HEK293 (cell line): ENCODE measurements around the gene ARHGAP6.
A peak's percentile ranks its signal among the peaks of the same experiment; 100 is the strongest.

ENCODE experiments used
- CTCF ChIA-PET: fragments of 350-600 bp; formaldehyde crosslinking; extraction: SDS; loops from one replicate; lab custom pipeline; 2021; ENCODE audit warnings: antibody characterized with exemption; lab: Yijun Ruan, JAX
- POLR2A ChIA-PET: fragments of 300-600 bp; formaldehyde crosslinking; extraction: SDS; loops from one replicate; lab custom pipeline; 2020; ENCODE audit warnings: antibody characterized with exemption, inconsistent platforms; lab: Yijun Ruan, JAX
- H3K27ac ChIP-seq: fragments of 200-500 bp; sonication (Bioruptor generic); 2 replicates; pipeline ENCODE4 v1.5.1; 2014; ENCODE audit warnings: low read depth, low read length, control low read depth, inconsistent platforms; ENCODE audit errors: extremely low read depth
- H3K36me3 ChIP-seq, 2 experiments: fragments of 200-500 bp in 1 of 2; sonication (Bioruptor generic) in 1 of 2; 1 replicate in 1 of 2; 2 replicates in 1 of 2; pipeline ENCODE4 v1.5.1; 2014 to 2017; ENCODE audit warnings: inconsistent platforms in 2 of 2, low read length in 2 of 2; ENCODE audit not compliant: control insufficient read depth in 2 of 2, insufficient read depth in 1 of 2
- H3K4me1 ChIP-seq: fragments of 200-500 bp; sonication (Bioruptor generic); 2 replicates; pipeline ENCODE4 v1.5.1; 2014; ENCODE audit warnings: mild to moderate bottlenecking, low read length, inconsistent platforms; ENCODE audit not compliant: control insufficient read depth, insufficient read depth
- H3K4me3 ChIP-seq: 2 replicates; pipeline ENCODE4 v1.5.1; 2011; ENCODE audit warnings: low read depth, mild to moderate bottlenecking, control low read depth, low read length, moderate library complexity
- H3K9me3 ChIP-seq: fragments of 200-500 bp; sonication (Bioruptor generic); 2 replicates; pipeline ENCODE4 v1.5.1; 2014; ENCODE audit warnings: low read depth, low read length, inconsistent platforms; ENCODE audit not compliant: control insufficient read depth, insufficient read depth
- HOXC10 ChIP-seq: sonication (generic); formaldehyde crosslinking; IDR thresholded peaks from 2 replicates; pipeline ENCODE4 v1.8.1; 2023; ENCODE audit warnings: mild to moderate bottlenecking, missing genetic modification reagents
- KLF1 ChIP-seq: fragments of 450-650 bp; formaldehyde crosslinking; IDR thresholded peaks from 2 replicates; pipeline ENCODE4 v1.5.1; 2016; ENCODE audit warnings: missing biosample characterization, missing genetic modification characterization
- SP7 ChIP-seq: fragments of 450-650 bp; formaldehyde crosslinking; IDR thresholded peaks from 2 replicates; pipeline ENCODE4 v1.5.1; 2016; ENCODE audit warnings: missing biosample characterization, missing genetic modification characterization
- ZBTB21 ChIP-seq: fragments of 450-650 bp; formaldehyde crosslinking; IDR thresholded peaks from 2 replicates; pipeline ENCODE4 v1.5.1; 2017; ENCODE audit warnings: missing biosample characterization, missing genetic modification characterization
- ZBTB8A ChIP-seq: fragments of 450-650 bp; formaldehyde crosslinking; IDR thresholded peaks from 2 replicates; pipeline ENCODE4 v1.5.1; 2016; ENCODE audit warnings: missing biosample characterization, missing genetic modification characterization
- ZNF10 ChIP-seq: fragments of 450-650 bp; formaldehyde crosslinking; IDR thresholded peaks from 2 replicates; pipeline ENCODE4 v1.5.1; 2017; ENCODE audit warnings: missing biosample characterization, missing genetic modification characterization
- ZNF112 ChIP-seq: fragments of 450-650 bp; formaldehyde crosslinking; IDR thresholded peaks from 2 replicates; pipeline ENCODE4 v1.5.0; 2017; ENCODE audit warnings: missing biosample characterization, missing genetic modification characterization
- ZNF157 ChIP-seq: fragments of 450-650 bp; formaldehyde crosslinking; IDR thresholded peaks from 2 replicates; pipeline ENCODE4 v1.5.1; 2016; ENCODE audit warnings: missing biosample characterization, missing genetic modification characterization
- ZNF350 ChIP-seq: fragments of 450-650 bp; formaldehyde crosslinking; IDR thresholded peaks from 2 replicates; pipeline ENCODE4 v1.5.0; 2017; ENCODE audit warnings: missing biosample characterization, mild to moderate bottlenecking, missing genetic modification characterization
- ZNF501 ChIP-seq: fragments of 450-650 bp; formaldehyde crosslinking; IDR thresholded peaks from 2 replicates; pipeline ENCODE4 v1.5.1; 2016; ENCODE audit warnings: missing biosample characterization, missing genetic modification characterization
- ZNF521 ChIP-seq: fragments of 450-650 bp; formaldehyde crosslinking; IDR thresholded peaks from 2 replicates; pipeline ENCODE4 v1.5.1; 2017; ENCODE audit warnings: missing biosample characterization, mild to moderate bottlenecking, missing genetic modification characterization
- ZNF621 ChIP-seq: fragments of 450-650 bp; formaldehyde crosslinking; IDR thresholded peaks from 2 replicates; pipeline ENCODE4 v1.5.1; 2017; ENCODE audit warnings: missing biosample characterization, missing genetic modification characterization
- ZNF654 ChIP-seq: fragments of 450-650 bp; formaldehyde crosslinking; IDR thresholded peaks from 2 replicates; pipeline ENCODE4 v1.5.1; 2016; ENCODE audit warnings: low read depth, missing biosample characterization, missing genetic modification characterization
- ZNF658 ChIP-seq: fragments of 450-650 bp; formaldehyde crosslinking; IDR thresholded peaks from 2 replicates; pipeline ENCODE4; 2016; ENCODE audit warnings: missing biosample characterization, missing genetic modification characterization
- TF ChIP-seq, protein P1 (sequence below): fragments of 450-650 bp; IDR thresholded peaks from 2 replicates; pipeline ENCODE4 v1.5.1; 2018; ENCODE audit warnings: missing biosample characterization, missing genetic modification characterization
- TF ChIP-seq, protein P2 (sequence below): fragments of 450-650 bp; formaldehyde crosslinking; IDR thresholded peaks from 2 replicates; pipeline ENCODE4 v1.5.1; 2016; ENCODE audit warnings: missing biosample characterization, missing genetic modification characterization, borderline replicate concordance
- TF ChIP-seq, protein P3 (sequence below): fragments of 450-650 bp; formaldehyde crosslinking; IDR thresholded peaks from 2 replicates; pipeline ENCODE4 v1.5.1; 2016; ENCODE audit warnings: missing biosample characterization, missing genetic modification characterization
- TF ChIP-seq, protein P4 (sequence below): fragments of 450-650 bp; formaldehyde crosslinking; conservative IDR thresholded peaks from 2 replicates; pipeline ENCODE4 v1.5.1; 2016; ENCODE audit warnings: low read depth, missing biosample characterization, missing genetic modification characterization

Gene ARHGAP6

DNA sequence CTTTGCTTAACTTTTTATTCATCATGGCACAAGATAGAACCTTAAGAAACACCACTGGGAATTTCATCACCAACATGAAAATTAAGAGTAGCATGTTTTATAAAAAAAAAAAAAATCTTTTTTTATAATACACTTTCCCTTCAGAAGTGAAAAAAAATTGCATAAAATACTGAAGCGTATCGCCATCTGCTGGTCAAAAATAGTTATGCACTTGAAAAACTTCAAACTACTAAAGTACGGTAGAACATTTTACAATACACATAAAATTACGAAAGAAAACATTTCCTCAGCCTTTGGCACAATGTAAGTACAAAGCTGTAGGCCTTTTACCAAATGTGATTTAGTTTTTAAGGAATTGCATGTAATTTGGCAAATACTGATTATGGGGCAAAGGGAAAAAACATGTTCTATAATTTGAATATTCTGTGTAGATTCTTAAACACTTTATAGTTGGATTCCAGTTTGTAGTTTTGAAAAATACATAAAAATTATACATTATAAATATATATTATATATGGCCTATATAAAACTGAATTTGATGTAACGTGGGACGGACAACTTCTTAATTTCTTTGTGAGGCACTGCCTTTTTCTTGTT lies 528.1 kb downstream of the ARHGAP6 start:
- TF ChIP-seq ZNF10 (no peak), SP7 (no peak), ZNF157 (tag by site-specific recombination) (no peak), ZNF658 (tag by site-specific recombination) (no peak), ZNF501 (tag by site-specific recombination) (no peak), ZNF654 (tag by site-specific recombination) (peak; percentile 21; the same call in 1 of the 2 replicates), ZNF621 (no peak)
- TF ChIP-seq, protein P1, sequence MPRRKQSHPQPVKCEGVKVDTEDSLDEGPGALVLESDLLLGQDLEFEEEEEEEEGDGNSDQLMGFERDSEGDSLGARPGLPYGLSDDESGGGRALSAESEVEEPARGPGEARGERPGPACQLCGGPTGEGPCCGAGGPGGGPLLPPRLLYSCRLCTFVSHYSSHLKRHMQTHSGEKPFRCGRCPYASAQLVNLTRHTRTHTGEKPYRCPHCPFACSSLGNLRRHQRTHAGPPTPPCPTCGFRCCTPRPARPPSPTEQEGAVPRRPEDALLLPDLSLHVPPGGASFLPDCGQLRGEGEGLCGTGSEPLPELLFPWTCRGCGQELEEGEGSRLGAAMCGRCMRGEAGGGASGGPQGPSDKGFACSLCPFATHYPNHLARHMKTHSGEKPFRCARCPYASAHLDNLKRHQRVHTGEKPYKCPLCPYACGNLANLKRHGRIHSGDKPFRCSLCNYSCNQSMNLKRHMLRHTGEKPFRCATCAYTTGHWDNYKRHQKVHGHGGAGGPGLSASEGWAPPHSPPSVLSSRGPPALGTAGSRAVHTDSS, result no peak
- H3K4me3 ChIP-seq, result no peak overlapping the region
- no peaks in the 10 kb centered on the region for H3K36me3 ChIP-seq
- POLR2A ChIA-PET, result interaction anchor here (0.7 kb wide), 1 partner anchor 668 kb away, joined by 4 read pairs; no protein-coding TSS in a partner anchor
- CTCF ChIA-PET, result interaction anchor here (0.6 to 4.0 kb wide), 20 partner anchors 10 to 1691 kb away, joined by 3 to 31 read pairs (median 3); partner anchors contain the start of gene HCCS
- no peaks in the 10 kb centered on the region for H3K4me1 ChIP-seq
- H3K27ac ChIP-seq, result no peak overlapping the region
- no peaks in the 10 kb centered on the region for H3K9me3 ChIP-seq

DNA sequence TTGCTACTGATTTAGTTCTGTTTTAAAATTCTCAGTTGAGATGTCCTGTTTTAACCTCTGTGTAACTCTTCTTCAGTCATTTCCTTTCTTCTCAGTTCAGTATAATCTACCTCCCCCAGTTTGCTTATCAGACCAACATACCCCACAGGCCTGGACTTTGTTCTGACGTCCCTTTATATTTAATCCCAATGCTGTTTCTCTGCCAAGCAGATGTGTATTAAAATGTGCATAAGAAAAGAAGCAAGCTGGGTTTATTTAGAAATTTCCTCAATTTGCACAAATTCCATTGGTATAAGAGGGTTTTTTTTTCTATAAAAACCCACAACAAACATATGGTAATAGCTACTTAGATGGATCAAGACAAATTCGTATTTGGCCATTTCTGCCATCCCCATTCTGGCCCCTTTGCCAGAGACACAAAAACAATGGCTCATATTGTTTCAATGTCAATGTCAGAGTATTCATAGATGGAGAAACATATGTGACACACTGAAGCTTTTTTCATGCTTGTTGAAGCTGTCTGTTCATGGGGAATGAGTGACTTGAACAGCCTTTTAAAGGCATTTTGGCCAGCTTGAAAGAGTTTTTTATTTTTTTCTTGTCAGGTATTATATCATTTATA lies 530.0 kb downstream of the ARHGAP6 start:
- H3K27ac ChIP-seq, result no peak overlapping the region
- H3K9me3 ChIP-seq, result no peaks in the 10 kb centered on the region
- no peak for TF ChIP-seq KLF1 (tag by site-specific recombination)
- TF ChIP-seq, protein P2, sequence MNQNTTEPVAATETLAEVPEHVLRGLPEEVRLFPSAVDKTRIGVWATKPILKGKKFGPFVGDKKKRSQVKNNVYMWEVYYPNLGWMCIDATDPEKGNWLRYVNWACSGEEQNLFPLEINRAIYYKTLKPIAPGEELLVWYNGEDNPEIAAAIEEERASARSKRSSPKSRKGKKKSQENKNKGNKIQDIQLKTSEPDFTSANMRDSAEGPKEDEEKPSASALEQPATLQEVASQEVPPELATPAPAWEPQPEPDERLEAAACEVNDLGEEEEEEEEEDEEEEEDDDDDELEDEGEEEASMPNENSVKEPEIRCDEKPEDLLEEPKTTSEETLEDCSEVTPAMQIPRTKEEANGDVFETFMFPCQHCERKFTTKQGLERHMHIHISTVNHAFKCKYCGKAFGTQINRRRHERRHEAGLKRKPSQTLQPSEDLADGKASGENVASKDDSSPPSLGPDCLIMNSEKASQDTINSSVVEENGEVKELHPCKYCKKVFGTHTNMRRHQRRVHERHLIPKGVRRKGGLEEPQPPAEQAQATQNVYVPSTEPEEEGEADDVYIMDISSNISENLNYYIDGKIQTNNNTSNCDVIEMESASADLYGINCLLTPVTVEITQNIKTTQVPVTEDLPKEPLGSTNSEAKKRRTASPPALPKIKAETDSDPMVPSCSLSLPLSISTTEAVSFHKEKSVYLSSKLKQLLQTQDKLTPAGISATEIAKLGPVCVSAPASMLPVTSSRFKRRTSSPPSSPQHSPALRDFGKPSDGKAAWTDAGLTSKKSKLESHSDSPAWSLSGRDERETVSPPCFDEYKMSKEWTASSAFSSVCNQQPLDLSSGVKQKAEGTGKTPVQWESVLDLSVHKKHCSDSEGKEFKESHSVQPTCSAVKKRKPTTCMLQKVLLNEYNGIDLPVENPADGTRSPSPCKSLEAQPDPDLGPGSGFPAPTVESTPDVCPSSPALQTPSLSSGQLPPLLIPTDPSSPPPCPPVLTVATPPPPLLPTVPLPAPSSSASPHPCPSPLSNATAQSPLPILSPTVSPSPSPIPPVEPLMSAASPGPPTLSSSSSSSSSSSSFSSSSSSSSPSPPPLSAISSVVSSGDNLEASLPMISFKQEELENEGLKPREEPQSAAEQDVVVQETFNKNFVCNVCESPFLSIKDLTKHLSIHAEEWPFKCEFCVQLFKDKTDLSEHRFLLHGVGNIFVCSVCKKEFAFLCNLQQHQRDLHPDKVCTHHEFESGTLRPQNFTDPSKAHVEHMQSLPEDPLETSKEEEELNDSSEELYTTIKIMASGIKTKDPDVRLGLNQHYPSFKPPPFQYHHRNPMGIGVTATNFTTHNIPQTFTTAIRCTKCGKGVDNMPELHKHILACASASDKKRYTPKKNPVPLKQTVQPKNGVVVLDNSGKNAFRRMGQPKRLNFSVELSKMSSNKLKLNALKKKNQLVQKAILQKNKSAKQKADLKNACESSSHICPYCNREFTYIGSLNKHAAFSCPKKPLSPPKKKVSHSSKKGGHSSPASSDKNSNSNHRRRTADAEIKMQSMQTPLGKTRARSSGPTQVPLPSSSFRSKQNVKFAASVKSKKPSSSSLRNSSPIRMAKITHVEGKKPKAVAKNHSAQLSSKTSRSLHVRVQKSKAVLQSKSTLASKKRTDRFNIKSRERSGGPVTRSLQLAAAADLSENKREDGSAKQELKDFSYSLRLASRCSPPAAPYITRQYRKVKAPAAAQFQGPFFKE (tag by site-specific recombination), result no peak
- ChIA-PET CTCF (interaction anchor here (0.5 to 4.0 kb wide), 5 partner anchors 9 to 946 kb away, joined by 3 to 31 read pairs (median 3); no protein-coding TSS in a partner anchor), POLR2A (no interaction called here)
- no peaks in the 10 kb centered on the region for H3K4me1 ChIP-seq
- no peaks in the 10 kb centered on the region for H3K36me3 ChIP-seq
- H3K4me3 ChIP-seq, result no peak overlapping the region

DNA sequence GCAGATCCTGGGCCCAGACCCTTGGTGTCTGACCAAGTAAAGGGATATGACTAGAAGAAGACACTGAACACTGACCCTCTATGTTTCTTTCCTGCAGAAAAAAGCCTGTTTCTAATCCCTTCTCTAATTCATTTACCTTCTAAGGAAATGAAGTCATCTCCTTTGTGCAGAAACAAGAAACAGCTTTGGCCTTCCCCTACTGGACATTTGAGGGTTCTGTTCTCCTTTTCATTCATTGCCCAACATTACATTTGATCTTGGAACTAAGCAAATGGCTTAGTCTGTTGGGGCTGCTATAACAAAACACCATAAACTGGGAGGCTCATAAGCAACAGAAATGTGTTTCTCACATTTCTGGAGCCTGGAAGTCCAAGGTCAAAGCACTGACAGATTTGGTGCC lies 534.6 kb downstream of the ARHGAP6 start:
- POLR2A ChIA-PET, result no interaction called here
- Histone ChIP-seq H3K27ac (no peak overlapping the region), H3K4me1 (no peaks in the 10 kb centered on the region), H3K4me3 (no peak overlapping the region), H3K9me3 (no peaks in the 10 kb centered on the region), H3K36me3 (no peaks in the 10 kb centered on the region)
- CTCF ChIA-PET, result no interaction called here
- TF ChIP-seq ZNF658 (tag by site-specific recombination) (no peak), ZNF521 (no peak), ZNF112 (tag by site-specific recombination) (no peak), ZBTB8A (no peak), ZBTB21 (tag by site-specific recombination) (no peak), HOXC10 (CRISPR knock-in tag) (no peak), ZNF350 (tag by site-specific recombination) (no peak)
- TF ChIP-seq, protein P3, sequence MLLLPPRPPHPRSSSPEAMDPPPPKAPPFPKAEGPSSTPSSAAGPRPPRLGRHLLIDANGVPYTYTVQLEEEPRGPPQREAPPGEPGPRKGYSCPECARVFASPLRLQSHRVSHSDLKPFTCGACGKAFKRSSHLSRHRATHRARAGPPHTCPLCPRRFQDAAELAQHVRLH, result no peak
- TF ChIP-seq, protein P4, sequence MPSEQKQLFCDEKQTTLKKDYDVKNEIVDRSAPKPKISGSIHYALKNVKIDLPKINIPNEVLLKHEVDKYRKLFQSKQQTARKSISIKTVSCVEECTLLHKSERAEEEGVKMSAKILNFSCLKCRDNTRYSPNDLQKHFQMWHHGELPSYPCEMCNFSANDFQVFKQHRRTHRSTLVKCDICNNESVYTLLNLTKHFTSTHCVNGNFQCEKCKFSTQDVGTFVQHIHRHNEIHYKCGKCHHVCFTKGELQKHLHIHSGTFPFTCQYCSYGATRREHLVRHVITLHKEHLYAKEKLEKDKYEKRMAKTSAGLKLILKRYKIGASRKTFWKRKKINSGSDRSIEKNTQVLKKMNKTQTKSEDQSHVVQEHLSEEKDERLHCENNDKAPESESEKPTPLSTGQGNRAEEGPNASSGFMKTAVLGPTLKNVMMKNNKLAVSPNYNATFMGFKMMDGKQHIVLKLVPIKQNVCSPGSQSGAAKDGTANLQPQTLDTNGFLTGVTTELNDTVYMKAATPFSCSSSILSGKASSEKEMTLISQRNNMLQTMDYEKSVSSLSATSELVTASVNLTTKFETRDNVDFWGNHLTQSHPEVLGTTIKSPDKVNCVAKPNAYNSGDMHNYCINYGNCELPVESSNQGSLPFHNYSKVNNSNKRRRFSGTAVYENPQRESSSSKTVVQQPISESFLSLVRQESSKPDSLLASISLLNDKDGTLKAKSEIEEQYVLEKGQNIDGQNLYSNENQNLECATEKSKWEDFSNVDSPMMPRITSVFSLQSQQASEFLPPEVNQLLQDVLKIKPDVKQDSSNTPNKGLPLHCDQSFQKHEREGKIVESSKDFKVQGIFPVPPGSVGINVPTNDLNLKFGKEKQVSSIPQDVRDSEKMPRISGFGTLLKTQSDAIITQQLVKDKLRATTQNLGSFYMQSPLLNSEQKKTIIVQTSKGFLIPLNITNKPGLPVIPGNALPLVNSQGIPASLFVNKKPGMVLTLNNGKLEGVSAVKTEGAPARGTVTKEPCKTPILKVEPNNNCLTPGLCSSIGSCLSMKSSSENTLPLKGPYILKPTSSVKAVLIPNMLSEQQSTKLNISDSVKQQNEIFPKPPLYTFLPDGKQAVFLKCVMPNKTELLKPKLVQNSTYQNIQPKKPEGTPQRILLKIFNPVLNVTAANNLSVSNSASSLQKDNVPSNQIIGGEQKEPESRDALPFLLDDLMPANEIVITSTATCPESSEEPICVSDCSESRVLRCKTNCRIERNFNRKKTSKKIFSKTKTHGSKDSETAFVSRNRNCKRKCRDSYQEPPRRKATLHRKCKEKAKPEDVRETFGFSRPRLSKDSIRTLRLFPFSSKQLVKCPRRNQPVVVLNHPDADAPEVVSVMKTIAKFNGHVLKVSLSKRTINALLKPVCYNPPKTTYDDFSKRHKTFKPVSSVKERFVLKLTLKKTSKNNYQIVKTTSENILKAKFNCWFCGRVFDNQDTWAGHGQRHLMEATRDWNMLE, result no peak
